CD4-positive, alpha-beta T cell treated with Interleukin-2 at 100 ng/mL for 4 hours (primary cell): Measurements from ENCODE around the gene DGKH.

Source experiments
- DNase-seq: peaks from one replicate; pipeline ENCODE4 v3.0.0-alpha.2; 2020; ENCODE audit warnings: low spot score

Gene DGKH, protein sequence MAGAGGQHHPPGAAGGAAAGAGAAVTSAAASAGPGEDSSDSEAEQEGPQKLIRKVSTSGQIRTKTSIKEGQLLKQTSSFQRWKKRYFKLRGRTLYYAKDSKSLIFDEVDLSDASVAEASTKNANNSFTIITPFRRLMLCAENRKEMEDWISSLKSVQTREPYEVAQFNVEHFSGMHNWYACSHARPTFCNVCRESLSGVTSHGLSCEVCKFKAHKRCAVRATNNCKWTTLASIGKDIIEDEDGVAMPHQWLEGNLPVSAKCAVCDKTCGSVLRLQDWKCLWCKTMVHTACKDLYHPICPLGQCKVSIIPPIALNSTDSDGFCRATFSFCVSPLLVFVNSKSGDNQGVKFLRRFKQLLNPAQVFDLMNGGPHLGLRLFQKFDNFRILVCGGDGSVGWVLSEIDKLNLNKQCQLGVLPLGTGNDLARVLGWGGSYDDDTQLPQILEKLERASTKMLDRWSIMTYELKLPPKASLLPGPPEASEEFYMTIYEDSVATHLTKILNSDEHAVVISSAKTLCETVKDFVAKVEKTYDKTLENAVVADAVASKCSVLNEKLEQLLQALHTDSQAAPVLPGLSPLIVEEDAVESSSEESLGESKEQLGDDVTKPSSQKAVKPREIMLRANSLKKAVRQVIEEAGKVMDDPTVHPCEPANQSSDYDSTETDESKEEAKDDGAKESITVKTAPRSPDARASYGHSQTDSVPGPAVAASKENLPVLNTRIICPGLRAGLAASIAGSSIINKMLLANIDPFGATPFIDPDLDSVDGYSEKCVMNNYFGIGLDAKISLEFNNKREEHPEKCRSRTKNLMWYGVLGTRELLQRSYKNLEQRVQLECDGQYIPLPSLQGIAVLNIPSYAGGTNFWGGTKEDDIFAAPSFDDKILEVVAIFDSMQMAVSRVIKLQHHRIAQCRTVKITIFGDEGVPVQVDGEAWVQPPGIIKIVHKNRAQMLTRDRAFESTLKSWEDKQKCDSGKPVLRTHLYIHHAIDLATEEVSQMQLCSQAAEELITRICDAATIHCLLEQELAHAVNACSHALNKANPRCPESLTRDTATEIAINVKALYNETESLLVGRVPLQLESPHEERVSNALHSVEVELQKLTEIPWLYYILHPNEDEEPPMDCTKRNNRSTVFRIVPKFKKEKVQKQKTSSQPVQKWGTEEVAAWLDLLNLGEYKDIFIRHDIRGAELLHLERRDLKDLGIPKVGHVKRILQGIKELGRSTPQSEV

DNA sequence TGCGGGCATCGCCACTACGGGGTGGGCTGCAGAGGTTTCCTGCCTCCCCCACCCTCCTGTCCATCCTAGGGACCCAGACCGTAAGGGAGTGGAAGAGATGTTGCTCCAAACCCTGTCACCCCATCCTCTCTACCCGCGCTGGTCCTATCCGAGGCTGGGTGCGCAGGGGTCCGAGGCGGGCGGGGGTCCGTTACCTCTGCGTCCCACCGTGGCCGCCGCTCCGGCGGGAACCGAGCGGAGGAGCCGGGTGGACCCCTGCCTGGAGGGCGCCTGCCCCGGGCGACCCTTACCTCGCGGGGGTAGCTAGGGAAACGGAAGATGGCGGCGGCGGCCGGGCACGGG is at the start of gene DGKH:
Gene DGKH (plus strand): TSS at position 307 of the 342 bp plus-strand sequence. CDS start 126 bp downstream, outside the sequence.
- no peak for DNase-seq

DNA sequence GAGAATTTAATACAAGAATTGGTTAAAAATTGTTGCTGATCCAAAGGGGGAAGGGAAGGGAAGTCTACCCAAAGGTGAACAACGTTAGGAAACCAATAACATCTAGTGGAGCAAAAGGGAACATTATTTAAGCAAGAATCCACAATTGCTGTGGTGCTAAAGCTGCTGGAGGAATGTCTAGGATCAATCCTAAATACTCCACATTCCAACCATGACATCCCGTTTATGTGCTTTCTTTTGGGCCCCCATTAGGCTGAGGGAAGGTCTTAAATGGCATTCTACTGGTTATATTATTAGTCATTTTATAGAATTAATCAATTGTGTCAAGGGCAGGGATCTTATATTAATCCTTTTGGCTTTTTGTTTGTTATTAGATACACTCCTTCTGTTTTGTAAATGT is 47.6 kb upstream of the DGKH start:
- DNase-seq = no peak

DNA sequence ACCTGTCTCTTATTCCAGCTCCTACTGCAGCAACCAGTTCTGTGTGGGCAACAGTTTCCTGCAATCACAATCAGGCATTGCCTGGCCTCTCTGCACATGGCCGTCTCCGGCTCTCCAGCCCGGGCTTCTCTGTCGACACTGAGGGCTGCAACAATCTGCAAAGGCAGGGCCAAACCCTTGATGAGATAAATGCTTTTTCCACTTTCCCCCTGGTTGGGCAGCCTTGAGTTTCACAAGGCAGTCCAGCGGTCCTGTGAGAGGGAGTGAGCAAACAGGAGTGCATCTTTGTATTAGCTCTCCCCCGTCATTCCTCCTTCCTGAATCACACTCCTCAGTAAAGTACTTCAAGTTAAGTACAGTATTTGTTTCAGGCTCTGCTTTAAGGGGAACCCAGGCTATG is 46.9 kb upstream of the DGKH start:
- DNase-seq = no peak

DNA sequence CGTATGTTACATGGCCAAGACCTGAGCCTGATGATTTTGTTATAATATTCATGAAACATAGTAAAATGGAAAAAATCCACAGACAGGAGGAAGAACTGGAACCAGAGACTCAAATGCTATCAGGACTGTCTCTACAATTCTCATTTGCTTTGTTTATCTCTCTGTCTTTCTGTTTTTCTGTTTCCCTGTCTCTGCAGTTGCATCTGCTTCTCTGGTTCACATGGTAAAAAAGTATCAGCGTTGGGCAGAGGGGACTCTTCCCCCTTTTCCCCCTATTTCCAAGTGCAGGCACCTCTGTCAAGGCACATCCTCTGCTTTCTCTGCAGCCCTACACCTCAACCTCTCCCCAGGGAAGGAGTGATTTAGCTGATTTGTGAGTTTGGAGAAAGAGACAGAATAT is 46.4 kb upstream of the DGKH start:
- no peak for DNase-seq

DNA sequence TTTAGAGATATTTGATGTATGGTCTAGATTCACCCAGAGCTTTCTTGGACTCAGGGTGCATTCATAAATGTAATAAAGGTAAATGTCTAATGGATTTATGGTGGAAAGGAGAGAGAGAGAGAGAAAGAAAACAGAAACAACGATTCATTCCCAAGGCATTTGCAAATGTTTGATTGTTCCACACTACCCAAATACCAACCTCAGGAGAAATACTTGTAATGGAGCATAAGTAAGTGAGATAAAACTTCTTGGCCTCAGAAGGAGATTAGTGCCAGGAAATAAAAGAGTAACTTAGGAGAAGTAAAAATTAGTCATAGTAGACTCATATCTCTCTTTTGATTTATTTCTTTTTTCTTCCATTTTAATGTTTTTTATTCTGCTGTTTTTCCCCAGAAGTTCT is 40.6 kb upstream of the DGKH start:
- no peak for DNase-seq

DNA sequence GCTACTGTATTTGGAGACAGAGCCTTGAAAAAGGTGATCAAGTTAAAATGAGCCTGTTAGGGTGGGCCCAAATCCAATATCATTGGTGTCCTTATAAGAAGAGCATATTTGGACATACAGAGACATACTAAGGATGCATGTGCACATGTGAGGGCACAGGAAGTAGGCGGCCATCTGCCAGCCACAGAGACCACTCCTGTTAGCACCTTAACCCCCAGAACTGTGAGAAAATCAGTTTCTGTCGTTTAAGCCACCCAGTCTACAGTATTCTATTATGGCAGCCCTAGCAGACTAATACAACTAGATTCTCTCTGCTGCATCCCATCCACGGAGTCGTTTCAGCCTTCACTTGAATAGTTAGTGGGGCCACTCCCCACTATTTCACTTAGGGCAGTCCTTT is 39.4 kb upstream of the DGKH start:
- DNase-seq = no peak

DNA sequence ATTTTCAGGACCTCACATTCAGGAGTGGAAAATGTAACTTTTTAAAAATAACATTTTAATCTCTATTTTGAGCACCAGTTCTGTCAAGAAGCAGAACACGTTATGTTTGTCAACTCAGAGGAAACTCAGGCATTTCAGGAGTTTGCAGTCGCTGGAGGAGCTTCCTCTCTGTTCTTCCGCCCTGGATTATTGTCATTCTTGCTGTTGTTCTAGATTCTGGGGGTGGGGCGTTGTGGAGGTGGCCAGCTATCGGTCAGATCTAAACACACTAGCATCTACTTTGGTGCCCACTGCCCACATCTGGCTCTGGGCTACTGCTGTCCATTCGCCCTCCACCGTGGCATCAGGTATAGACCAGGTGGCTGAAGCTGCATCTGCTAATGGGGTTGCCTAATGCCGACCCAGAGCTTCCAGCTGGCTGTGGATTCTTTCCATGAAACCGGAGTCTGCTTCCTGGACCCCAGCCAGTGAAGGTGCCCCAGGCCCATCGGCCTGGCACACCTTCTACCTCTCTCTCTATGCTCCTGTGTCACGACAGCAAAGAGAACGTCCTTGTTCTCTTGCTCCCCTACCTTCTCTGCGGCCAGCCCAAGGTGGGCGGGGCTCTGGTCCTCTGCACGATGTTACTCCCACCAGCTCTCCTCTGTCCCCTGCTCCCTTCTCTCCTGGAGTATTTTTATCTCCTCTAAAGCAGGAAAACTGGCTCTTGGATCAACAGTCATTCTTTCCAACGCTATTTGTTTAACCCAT is 36.7 kb upstream of the DGKH start:
- DNase-seq = no peak

DNA sequence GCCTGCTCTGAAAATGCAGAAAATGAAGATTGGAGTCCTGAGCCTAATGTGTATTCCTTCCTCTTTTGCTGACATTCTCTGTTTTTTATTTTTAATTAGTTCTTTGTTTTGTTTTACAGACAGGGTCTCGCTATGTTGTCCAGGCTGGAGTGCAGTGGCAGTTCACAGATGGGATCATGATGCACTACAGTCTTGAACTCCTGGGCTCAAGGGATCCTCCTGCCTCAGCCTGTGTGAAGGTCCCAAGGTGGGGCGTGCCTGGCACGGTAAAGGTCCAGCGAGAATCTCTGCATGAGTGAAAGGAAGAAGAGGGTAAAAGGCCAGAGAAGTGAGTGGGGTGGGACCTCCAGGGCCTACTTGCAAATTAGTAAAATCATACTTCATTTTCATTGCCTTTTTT is 34.3 kb upstream of the DGKH start:
- DNase-seq = no peak

DNA sequence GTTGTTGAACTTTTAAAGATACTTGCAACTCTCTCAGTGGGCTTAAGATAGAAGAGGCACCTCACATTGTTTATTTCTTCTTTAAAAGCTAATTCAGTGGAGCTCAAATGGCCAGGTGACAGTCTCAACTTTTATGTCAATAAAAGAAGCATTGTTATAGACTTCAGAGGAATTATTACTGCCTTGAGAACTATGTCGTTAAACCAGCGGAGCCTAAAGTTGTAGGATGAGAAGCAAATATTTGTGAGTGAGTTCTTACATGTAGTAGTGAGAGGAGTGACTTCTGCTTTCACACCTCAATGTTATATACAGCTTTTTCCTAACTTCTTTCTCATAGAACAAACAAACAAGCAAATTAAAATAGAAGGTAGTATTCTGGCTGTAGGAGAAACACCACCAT is 31.2 kb upstream of the DGKH start:
- DNase-seq = no peak

DNA sequence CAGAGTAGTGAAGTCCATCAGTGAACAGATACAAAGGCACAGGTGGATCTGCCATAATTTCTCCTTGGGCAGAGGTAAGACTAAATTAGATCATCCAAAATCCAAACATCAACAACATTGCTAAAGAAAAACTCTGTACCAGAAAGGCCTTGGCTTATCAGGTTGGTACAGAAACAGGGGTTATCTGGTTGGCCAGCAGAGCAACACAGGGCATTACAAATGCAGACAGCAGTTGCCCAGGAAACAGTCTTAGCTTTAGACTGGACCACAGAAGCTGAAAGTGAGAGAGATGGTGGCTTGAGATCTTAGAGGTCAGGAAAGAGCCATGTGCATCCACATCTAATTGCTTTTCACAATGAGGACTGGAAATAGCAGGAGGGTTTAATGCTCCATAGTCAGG is 26.6 kb upstream of the DGKH start:
- DNase-seq = no peak

DNA sequence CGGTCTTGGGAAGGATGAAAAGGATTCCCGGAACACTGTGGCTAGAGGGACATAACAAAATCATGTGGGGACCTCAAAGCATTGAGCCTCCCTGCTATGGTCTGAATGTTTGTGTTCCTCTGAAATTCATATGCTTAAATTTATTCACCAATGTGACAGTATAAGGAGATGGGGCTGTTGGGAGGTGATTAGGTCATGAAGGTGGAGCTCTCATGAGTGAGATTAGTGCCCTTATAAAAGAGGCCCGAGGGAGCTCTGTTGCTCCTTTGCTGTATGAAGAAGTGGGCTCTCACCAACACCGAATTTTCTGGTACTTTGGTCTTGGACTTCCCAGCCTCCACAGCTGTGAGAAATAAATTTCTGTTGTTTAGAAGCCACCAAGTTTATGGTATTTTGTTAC is 26.1 kb upstream of the DGKH start:
- DNase-seq = no peak

DNA sequence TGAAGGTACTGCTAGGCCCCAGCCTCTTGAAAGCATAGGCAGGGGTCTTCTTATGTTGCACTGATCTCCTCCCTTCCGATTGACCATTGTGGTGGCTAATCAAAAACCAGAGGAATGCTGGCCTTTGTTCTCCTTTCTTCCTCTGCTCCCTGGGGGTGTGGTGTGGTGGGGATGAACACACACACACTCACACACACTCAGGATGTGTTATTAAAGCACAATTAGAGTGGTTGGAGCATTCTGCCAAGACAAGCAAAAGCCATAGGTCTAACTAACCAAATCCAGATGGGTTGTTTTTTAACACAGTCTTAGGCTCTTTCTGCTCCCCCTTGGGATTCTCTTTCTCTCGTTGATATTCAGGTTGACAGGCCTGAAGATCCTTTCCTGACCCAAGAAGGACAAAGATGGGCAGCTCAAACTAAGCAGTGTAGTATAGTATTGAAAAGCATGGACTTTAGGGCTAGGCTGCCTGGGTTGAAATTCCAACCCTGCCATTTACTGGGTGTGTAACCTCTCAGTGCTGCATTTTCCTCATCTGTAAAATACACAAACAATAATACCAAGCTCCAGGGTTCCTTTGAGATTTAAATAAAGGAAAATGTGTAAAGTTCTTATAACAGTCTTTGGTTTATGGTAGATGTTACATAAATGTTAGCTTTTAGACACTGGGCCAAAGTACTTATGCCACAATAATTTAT is 25.5 kb upstream of the DGKH start:
- DNase-seq = no peak

DNA sequence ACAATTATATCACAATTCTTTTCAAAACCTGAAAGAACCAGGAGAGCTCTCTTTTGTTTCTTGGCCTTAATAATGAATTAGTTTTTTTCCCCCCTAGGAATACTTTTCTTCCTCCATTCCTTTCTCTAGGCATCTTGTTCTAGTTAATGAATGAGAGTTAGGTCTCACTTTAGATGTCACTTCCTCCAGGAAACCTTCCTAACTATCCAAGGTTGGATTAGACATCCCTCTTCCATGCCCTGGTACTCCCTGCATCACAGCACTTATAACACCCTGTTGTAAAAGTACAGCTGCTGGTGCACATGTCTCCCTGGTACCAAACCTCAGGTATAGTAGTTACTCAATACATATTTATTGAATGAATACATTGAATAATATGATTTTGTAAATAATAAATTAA is 21.2 kb upstream of the DGKH start:
- DNase-seq = no peak

DNA sequence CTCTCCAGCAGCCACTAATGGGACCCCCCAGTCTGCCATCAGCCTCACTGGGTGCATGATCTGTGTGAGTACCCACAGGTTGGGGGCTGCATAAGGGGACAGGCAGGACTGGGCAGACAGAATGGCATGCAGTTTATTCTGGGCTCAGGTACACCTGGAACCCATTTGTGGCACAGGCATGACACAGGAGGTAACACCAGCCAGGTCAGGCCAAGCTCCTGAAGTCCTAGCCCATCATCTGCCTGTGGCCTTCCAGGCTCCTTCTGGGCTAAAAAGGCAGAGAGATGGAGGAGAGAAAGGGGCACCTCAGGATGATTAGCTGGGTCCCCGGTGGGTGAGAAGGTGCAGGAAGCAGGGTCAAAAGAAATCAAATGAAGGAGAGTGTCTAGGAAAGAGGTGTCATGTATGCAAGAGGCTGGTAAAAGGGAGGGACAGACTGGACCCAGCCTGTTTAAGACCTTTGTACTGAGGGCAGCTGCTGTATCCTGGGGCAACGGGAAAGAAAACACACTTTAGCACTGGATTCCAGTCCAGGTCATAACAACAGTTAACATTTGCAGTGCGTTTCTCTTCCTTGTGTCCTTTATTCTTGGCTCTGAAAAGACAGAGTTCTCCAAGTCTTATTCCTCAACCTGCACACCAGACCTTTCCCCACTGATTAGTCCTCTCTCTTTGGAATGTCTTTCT is 20.2 kb upstream of the DGKH start:
- no peak for DNase-seq

DNA sequence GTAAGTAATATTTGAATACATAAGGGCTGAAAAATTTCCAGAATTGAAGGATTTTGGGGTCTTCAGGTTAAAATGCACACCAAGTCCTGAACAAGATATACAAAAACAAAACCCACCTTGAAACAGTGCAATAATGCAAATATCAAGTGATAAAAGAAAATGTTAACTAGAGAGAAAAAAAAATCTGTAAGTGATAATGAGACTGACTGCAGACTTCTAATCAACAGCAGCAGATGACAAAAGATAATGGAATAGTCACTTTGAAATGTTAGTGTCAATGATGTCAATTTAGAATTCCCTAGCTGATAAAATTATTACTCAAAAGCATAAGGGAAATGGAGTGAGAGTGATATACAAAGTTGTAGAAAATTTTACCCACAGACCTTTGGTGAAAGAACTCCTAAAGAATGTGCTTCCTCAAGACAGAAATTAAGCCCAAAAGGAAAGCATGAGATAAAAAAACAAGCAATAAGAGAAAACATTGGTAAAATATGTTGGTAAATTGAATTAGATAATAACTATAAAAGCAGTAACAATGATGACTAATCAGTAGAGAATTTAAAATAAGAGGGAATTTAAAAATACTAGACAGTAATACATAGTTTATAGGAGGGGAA is 12.4 kb upstream of the DGKH start:
- no peak for DNase-seq

DNA sequence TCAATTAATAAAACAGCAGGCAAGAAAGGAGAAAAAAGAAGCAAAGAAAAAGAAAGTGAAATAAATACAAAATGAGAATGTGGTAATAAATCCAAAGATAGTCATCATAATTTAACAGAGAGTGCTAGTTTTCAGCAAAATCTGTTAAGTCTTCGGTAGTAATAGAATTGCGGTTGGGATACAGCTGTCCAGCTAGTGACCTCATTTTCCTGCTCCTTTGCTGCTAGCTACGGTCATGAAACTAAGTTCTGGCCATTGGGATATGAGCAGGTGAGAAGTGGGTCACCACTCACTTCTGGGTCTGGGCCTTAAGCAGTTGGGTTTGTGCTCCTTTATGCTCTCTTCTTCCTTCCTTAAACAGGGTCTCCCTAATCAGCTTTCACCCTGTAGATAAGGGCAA is 11.7 kb upstream of the DGKH start:
- no peak for DNase-seq

DNA sequence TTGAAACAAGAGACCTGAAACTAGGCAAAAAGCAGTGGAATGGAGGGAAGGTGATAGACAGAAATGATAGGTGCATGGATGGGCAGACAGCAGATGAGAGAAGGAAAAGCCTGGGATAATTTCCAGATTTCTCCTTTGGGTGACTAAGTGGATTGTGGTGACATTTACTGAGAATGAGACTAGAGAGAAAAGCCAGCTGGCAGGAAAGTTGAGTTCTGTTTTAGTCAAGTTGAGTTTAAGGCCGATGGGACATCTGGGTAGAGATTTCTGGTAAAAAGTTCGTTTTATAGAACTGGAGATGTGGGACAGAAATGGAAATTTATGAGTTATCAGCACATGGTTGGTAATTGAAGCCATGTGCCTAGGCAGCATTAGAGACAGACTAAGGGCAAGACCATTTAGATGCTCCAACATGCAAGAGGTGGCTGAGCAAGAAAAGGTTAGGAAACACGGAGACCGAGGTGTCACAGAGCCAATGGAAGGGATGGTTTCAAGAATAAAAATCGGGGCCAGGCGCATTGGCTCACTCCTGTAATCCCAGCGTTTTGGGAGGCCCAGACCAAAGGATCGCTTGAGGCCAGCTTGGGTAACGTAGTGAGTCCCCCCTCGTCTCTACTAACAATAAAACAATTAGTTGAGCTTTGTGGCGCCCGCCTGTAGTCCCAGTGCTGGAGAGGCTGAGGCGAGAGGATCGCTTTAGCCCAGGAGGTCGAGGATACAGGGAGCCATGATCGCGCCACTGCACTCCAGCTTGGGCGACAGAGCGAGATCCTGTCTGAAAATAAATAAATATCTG is 9.6 kb upstream of the DGKH start:
- DNase-seq = no peak

DNA sequence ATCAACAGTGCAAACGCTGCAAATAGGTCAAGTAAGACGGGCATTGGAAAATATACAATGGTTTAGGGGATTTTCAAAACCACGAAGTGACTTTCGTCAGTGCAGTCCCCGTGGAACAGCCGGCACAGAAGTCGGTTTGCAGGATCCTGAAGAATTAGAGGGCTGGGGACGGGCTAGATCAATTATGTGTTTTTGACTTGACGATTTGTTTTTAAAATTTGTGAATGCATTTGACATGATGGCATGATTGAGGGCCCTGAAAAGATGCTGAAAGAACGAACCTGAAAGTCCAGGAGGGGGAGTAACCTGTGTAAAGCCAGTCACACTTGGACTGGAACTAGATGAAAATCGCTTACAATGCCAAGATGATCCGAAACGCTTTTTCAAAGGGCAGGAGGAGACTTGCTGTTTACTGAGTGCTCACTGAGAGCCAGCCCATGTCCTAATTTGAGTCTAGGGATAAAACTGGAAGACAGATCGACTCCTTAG is 8.9 kb upstream of the DGKH start:
- DNase-seq = no peak
